Measurements from ENCODE around the gene KSR1.

DNA sequence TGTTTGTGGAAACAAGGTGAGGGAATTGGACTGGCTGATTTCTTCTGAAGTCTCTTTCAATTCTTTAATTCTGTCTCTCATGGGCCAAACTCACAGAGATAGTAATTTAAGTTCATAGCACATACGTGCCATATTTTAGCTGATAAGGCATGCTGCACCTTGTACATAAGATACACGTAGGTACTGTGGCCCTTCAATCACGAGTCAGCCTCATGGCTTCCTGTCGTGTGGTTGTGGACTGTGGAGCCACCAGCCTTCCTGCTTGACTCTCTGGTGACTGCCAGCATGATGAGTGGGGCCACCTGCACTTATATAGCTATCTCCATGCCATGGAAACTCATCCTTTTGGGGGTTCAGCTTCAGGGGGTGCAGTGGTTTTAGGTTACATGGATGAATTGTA, 25.1 kb downstream of the KSR1 start:
- TF ChIP-seq, protein P1, sequence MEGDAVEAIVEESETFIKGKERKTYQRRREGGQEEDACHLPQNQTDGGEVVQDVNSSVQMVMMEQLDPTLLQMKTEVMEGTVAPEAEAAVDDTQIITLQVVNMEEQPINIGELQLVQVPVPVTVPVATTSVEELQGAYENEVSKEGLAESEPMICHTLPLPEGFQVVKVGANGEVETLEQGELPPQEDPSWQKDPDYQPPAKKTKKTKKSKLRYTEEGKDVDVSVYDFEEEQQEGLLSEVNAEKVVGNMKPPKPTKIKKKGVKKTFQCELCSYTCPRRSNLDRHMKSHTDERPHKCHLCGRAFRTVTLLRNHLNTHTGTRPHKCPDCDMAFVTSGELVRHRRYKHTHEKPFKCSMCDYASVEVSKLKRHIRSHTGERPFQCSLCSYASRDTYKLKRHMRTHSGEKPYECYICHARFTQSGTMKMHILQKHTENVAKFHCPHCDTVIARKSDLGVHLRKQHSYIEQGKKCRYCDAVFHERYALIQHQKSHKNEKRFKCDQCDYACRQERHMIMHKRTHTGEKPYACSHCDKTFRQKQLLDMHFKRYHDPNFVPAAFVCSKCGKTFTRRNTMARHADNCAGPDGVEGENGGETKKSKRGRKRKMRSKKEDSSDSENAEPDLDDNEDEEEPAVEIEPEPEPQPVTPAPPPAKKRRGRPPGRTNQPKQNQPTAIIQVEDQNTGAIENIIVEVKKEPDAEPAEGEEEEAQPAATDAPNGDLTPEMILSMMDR (conservative IDR thresholded peaks at IDR 0.05) = no peak
- TF ChIP-seq EZH2 (IDR thresholded peaks at IDR 0.05; ENCODE audit: low read depth) = no peak
